Erythroblast (primary cell): ENCODE data around the gene DHDDS.
"Not testable (repeated sequence)": the region's sequence is repeated elsewhere in the genome, so short reads cannot be mapped to it uniquely, and the experiment has no call there.

Source experiments
- DNase-seq, 2 experiments: peaks; one replicate each; lab custom pipeline; 2025; lab: John Stamatoyannopoulos, UW
- GATA1 ChIP-seq: IDR thresholded peaks from 2 replicates; pipeline ENCODE4 v1.6.1; 2011; ENCODE audit warnings: low read depth, mild to moderate bottlenecking, control low read depth, low read length, moderate library complexity
- POLR2A ChIP-seq: IDR thresholded peaks from 2 replicates; pipeline ENCODE4 v1.6.1; 2011; ENCODE audit warnings: mild to moderate bottlenecking, low read length

DHDDS gene

DNA sequence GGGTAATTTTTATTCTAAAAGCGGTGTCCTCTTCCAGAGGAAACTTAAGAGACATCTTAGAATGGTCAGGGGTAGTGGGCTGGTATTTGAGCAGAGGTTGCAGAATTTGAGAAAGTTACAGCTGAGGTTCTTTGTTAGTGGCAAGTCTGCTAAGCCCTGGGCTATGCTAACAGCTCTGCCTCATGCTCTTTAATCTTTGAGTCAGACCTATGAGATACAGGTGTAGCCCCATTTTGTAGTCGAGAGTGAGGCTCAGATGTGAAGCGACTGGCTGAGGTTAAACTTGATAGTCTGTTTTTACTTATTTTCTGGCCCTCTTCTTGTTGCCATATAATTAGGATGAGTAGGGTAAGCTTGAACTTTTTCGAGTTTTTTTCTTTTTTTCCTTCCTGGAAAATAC lies 44.8 kb downstream of the DHDDS start:
- DNase-seq: no peak
- TF ChIP-seq POLR2A (no peak), GATA1 (no peak)

DNA sequence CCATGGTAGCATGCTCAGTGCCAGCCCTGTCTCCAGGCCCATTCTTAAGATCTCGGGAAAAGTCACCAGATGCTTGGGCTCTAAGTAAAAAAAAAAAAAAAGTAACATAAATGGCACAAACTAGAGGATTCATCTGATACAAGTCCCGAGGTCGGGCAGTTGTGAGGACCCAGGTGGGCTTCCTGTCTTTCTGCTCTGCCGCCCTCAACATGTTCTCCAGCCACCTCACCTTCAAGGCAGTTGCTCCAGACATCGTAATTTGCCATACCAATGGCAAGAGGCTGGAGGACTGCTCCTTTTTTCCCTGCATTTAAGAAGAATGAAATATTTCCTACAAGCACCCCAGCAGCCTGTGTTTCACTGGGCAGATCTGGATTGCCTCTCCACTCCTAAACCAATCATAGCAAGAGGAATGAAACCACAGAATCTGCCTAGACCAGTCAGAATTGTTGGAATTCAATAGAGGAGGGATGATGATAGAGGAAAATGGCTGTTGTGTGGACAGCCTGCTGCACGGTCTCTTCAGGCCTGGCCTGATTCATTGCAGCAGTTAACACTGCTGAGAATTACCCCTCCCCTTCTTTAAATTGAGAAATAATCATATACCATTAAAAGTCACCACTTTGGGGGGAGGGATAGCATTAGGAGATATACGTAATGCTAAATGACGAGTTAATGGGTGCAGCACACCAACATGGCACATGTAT lies 45.5 kb downstream of the DHDDS start:
- DNase-seq: no peak
- TF ChIP-seq GATA1: no peak
- TF ChIP-seq POLR2A: peak; percentile 43

DNA sequence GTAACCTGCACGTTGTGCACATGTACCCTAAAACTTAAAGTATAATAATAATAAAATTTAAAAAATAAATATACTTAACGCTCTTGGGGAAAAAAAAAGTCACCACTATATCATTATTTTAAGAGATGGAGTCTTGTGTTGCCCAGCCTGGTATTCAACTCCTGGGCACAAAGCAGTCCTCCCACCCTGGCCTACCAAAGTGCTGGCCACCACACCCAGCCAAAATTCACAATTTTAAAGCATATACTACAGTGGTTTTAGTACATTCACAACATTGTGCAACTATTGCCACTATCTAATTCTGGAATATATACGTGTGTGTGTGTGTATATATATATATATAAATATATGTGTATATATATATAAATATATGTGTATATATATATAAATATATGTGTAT lies 46.0 kb downstream of the DHDDS start:
- TF ChIP-seq GATA1 (no peak), POLR2A (no peak)
- no peak for DNase-seq

GRCh38 chr1:26478988-26479387 lies 46.9 kb downstream of the DHDDS start:
- TF ChIP-seq POLR2A (no peak), GATA1 (no peak)
- no peak for DNase-seq

GRCh38 chr1:26482921-26483320 lies 50.8 kb downstream of the DHDDS start:
- TF ChIP-seq POLR2A (no peak), GATA1 (no peak)
- DNase-seq: no peak

GRCh38 chr1:26483980-26484379 lies 51.9 kb downstream of the DHDDS start:
- no peak for TF ChIP-seq GATA1
- TF ChIP-seq POLR2A: no peak
- no peak for DNase-seq

GRCh38 chr1:26490155-26490554 lies 58.0 kb downstream of the DHDDS start:
- TF ChIP-seq GATA1 (no peak), POLR2A (no peak)
- DNase-seq: no peak

DNA sequence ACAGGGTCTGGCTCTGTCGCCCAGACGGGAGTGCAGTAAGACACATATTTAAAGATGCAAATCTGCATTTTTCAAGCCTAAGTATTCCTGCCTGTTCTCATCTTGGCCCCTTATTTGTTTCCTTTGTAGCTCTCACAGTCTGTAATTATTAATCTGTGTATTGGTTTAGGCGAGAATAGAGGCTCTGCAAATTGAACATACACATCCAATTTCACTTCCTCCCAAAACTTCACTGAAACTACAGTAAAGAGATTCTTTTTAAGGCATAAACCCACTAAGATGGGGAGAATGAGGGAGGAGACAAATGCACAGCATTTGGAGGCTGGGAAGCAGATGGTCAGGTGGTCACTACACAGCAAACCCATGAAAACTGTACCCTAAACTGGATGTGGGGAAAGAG lies 61.1 kb downstream of the DHDDS start:
- TF ChIP-seq POLR2A (no peak), GATA1 (no peak)

GRCh38 chr1:26493938-26494337 lies 61.8 kb downstream of the DHDDS start:
- DNase-seq: no peak

More for the DNA sequence above, 61.1 kb downstream of the DHDDS start:
- DNase-seq: no peak

DNA sequence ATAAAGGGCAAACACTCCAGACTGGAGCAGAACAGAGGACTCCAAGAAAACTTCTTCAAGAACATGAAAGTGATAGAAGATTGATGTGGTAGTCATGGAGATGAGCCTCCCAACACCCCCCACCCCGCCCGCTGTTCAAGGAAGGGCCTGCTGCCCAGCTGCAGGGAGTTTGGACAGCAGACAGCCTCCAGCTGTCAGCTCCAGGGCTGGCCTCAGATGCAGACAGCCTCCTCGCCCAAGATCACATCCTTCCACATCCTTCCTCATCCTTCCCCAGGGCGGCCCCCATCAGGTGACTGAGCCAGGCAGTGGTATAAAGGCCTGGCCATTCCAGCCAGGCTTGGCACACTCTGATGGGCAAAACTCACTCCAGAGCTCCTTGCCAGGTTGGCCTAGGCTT lies 64.7 kb downstream of the DHDDS start:
- no peak for DNase-seq
- no peak for TF ChIP-seq POLR2A
- no peak for TF ChIP-seq GATA1

More at GRCh38 chr1:26493938-26494337, 61.8 kb downstream of the DHDDS start:
- no peak for TF ChIP-seq GATA1
- TF ChIP-seq POLR2A: no peak

DNA sequence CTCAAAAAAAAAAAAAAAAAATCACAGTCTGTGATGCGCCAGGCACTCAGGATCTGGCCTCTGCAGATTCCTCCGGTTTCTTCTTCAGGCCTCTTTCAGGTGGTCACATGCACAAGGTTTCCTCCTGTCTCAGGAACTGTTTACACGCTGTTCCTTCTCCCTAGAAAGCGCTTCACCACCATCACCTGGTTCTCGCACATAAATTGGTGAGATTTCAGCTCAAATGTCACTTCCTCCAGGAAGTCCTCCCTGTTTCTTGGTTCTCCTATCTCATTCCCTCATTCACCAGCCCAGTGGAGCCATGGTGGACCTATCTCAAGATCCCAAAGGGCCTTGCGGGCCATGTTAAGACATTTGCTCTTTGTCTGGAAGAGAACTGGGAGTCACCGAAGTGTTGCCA lies 66.8 kb downstream of the DHDDS start:
- no peak for DNase-seq
- TF ChIP-seq POLR2A (no peak), GATA1 (no peak)

DNA sequence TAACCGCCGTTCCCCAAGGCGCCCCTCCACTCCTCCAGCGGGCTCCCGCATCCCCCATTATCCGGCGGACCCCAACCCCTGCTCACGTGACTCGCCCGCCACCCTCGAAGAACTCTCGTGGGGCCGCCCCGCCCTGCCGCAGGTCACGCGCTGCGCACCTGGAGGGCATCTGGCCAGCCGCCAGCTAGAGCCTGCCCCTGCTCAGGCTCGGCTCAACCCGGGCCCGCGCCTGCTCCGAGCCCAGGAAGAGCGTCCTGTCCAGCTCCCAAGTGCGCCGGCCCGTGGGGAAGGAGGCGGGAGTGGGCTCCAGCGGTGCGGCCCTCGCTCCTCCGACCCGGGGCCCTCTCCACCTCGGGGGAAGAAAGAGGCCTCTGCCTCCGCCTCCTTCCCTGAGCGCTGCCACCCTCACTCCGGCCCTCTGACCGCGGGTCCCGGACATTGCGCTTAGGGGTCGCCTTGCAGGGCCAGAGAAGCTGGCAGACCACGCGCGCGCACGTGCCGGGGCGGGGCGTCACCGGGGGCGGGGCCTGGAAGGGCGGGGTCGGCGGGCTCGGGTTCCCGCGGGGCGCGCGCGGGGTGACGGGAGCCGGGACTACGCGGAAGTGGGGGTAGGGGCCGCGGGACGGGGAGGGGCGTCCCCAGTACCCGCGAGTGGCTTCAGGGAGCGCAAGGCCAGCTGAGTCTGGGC lies 68.5 kb downstream of the DHDDS start:
- TF ChIP-seq POLR2A: no peak
- TF ChIP-seq GATA1: no peak
- peak; percentile 89 to 92 for DNase-seq

GRCh38 chr1:26510711-26511110 lies 78.6 kb downstream of the DHDDS start:
- DNase-seq: not testable (repeated sequence)

GRCh38 chr1:26515836-26516235 lies 83.7 kb downstream of the DHDDS start:
- DNase-seq: not testable (repeated sequence)

DNA sequence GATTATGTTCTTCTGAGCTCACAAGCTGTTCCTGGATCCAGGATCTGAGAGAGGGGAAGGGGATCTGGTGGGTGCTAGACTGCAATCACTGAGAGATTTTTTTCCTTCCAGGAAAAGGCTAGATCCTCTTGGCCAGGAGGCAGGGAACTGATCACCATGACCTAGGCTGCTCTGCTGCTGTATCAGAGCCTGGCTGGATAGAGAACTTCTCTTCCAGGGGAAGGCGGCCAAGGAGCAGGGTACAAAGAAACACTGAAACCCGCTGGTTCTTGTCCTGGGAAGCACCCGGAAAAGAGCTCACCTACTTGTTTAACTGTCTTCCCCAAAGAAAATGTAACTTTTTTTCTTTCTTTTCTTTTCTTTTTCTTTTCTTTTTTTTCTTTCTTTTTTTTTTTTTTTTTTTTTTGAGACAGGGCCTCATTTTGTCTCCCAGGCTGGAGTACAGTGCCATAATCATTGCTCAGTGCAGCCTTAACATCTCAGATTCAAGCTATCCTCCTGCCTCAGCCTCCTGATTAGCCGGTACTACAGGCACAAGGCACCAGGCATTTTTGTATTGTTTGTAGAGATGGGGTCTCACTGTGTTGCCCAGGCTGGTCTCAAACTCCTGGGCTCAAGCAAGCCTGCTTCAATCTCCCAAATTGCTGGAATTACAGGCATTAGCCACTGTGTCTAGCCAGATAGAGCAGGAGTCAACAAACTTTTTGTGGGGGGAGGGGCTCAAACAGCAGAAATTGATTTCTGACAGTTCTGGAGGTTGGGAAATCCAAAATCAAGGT lies 85.1 kb downstream of the DHDDS start:
- no peak for DNase-seq
- TF ChIP-seq POLR2A: no peak
- TF ChIP-seq GATA1: no peak
